Stimulated activated naive B cell treated with anti-CD40 and anti-IgM and Interleukin-4, amounts not matched to agents 10 μg/mL and 1 μg/mL and 100 μg/mL, for 72 hours (primary cell): ENCODE results near the gene NCBP1.

Experiments used
- ATAC-seq, 2 donors: fragments of 150-1000 bp; cut with Tn5 transposase; replicated peaks; 2 replicates each; pipeline ENCODE4 v1.10.0; 2021; ENCODE audit warnings: moderate library complexity in 1 of 2
- DNase-seq: peaks from one replicate; pipeline ENCODE4 v3.0.0; 2021
- H3K27ac Mint-ChIP-seq: one replicate; pipeline ENCODE4 v1.8.0; 2022; ENCODE audit warnings: mild to moderate bottlenecking, mixed read lengths
- H3K27me3 Mint-ChIP-seq, 2 donors: one replicate each; pipeline ENCODE4 v1.8.0; 2022; ENCODE audit warnings: mixed read lengths in 2 of 2
- H3K36me3 Mint-ChIP-seq, 2 donors: one replicate each; pipeline ENCODE4 v1.8.0; 2022; ENCODE audit warnings: mixed read lengths in 2 of 2, mild to moderate bottlenecking in 1 of 2
- H3K4me1 Mint-ChIP-seq, 2 donors: one replicate each; pipeline ENCODE4 v1.8.0; 2022; ENCODE audit warnings: mixed read lengths in 2 of 2, mild to moderate bottlenecking in 1 of 2
- H3K4me3 Mint-ChIP-seq, 2 donors: one replicate each; pipeline ENCODE4 v1.8.0; 2022; ENCODE audit warnings: mild to moderate bottlenecking in 2 of 2, mixed read lengths in 2 of 2, moderate library complexity in 1 of 2
- H3K9me3 Mint-ChIP-seq, 2 donors: one replicate each; pipeline ENCODE4 v1.8.0; 2022; ENCODE audit warnings: mixed read lengths in 2 of 2, mild to moderate bottlenecking in 1 of 2

NCBP1 gene

GRCh38 chr9:97635026-97635425 is 1.4 kb downstream of the NCBP1 start:
- Mint-ChIP-seq H3K9me3 (no peaks in the 10 kb centered on the region), H3K36me3 (peaks cover 14 to 23% of the 10 kb centered on the region in 2 donors), H3K27me3 (no peaks in the 10 kb centered on the region), H3K4me3 (peak overlapping the region; percentile 89 to 92), H3K27ac (no peak overlapping the region), H3K4me1 (peaks cover 28 to 60% of the 10 kb centered on the region in 2 donors)
- DNase-seq = no peak
- no peak for ATAC-seq

GRCh38 chr9:97636903-97637302 is 3.3 kb downstream of the NCBP1 start:
- DNase-seq (no peak), ATAC-seq (no peak)
- no peaks in the 10 kb centered on the region for H3K9me3 Mint-ChIP-seq
- no peaks in the 10 kb centered on the region for H3K27me3 Mint-ChIP-seq
- H3K4me1 Mint-ChIP-seq = peaks cover 26 to 60% of the 10 kb centered on the region in 2 donors
- H3K27ac Mint-ChIP-seq = no peak overlapping the region
- peak overlapping the region in 1 of 2 donors; percentile 3 for H3K4me3 Mint-ChIP-seq
- H3K36me3 Mint-ChIP-seq = peaks cover 16 to 22% of the 10 kb centered on the region in 2 donors

- H3K4me3 Mint-ChIP-seq = no peak overlapping the region
- H3K36me3 Mint-ChIP-seq = peaks cover 19 to 26% of the 10 kb centered on the region in 2 donors
- ATAC-seq (no peak), DNase-seq (no peak)
- peaks cover 29 to 54% of the 10 kb centered on the region in 2 donors for H3K4me1 Mint-ChIP-seq
- H3K27ac Mint-ChIP-seq = no peak overlapping the region
- no peaks in the 10 kb centered on the region for H3K27me3 Mint-ChIP-seq
- H3K9me3 Mint-ChIP-seq = no peaks in the 10 kb centered on the region
Measured at GRCh38 chr9:97638666-97639065, 5.0 kb downstream of the NCBP1 start.

GRCh38 chr9:97640325-97640724 is 6.7 kb downstream of the NCBP1 start:
- DNase-seq (no peak), ATAC-seq (no peak)
- Mint-ChIP-seq H3K27me3 (no peaks in the 10 kb centered on the region), H3K4me3 (no peak overlapping the region), H3K9me3 (no peaks in the 10 kb centered on the region), H3K36me3 (peaks cover 17 to 27% of the 10 kb centered on the region in 2 donors), H3K27ac (no peak overlapping the region), H3K4me1 (peaks cover 27 to 42% of the 10 kb centered on the region in 2 donors)

- Mint-ChIP-seq H3K4me3 (no peak overlapping the region), H3K27ac (no peak overlapping the region), H3K27me3 (no peaks in the 10 kb centered on the region), H3K4me1 (peaks cover under 1 to 5% of the 10 kb centered on the region in 2 donors), H3K9me3 (no peaks in the 10 kb centered on the region), H3K36me3 (peaks cover 12 to 18% of the 10 kb centered on the region in 2 donors)
- ATAC-seq (no peak), DNase-seq (no peak)
Measured at GRCh38 chr9:97645720-97646119, 12.1 kb downstream of the NCBP1 start.

- Mint-ChIP-seq H3K36me3 (peaks cover 17 to 27% of the 10 kb centered on the region in 2 donors), H3K27ac (no peak overlapping the region), H3K4me3 (no peak overlapping the region), H3K4me1 (peaks cover 0 to 5% of the 10 kb centered on the region in 2 donors), H3K27me3 (no peaks in the 10 kb centered on the region), H3K9me3 (no peaks in the 10 kb centered on the region)
- ATAC-seq (no peak), DNase-seq (no peak)
Measured at GRCh38 chr9:97647996-97648395, 14.4 kb downstream of the NCBP1 start.

- no peak for DNase-seq
- no peak for ATAC-seq
- H3K27me3 Mint-ChIP-seq = no peaks in the 10 kb centered on the region
- no peak overlapping the region for H3K27ac Mint-ChIP-seq
- no peaks in the 10 kb centered on the region for H3K9me3 Mint-ChIP-seq
- H3K4me3 Mint-ChIP-seq = no peak overlapping the region
- H3K4me1 Mint-ChIP-seq = no peaks in the 10 kb centered on the region
- peaks cover 31 to 43% of the 10 kb centered on the region in 2 donors for H3K36me3 Mint-ChIP-seq
Measured at GRCh38 chr9:97651646-97652045, 18.0 kb downstream of the NCBP1 start.

GRCh38 chr9:97658707-97659106 is 25.1 kb downstream of the NCBP1 start:
- H3K27ac Mint-ChIP-seq = no peak overlapping the region
- peaks cover 5 to 15% of the 10 kb centered on the region in 2 donors for H3K4me1 Mint-ChIP-seq
- H3K4me3 Mint-ChIP-seq = no peak overlapping the region
- peaks cover 44 to 61% of the 10 kb centered on the region in 2 donors for H3K36me3 Mint-ChIP-seq
- ATAC-seq (no peak), DNase-seq (no peak)
- no peaks in the 10 kb centered on the region for H3K9me3 Mint-ChIP-seq
- no peaks in the 10 kb centered on the region for H3K27me3 Mint-ChIP-seq

- peaks cover 5 to 20% of the 10 kb centered on the region in 2 donors for H3K4me1 Mint-ChIP-seq
- no peaks in the 10 kb centered on the region for H3K27me3 Mint-ChIP-seq
- H3K9me3 Mint-ChIP-seq = no peaks in the 10 kb centered on the region
- H3K27ac Mint-ChIP-seq = peak overlapping the region; percentile 10
- no peak for DNase-seq
- H3K36me3 Mint-ChIP-seq = peaks cover 44 to 66% of the 10 kb centered on the region in 2 donors
- ATAC-seq = no peak
- no peak overlapping the region for H3K4me3 Mint-ChIP-seq
Measured at GRCh38 chr9:97659771-97660170, 26.1 kb downstream of the NCBP1 start.

GRCh38 chr9:97660340-97660739 is 26.7 kb downstream of the NCBP1 start:
- H3K27ac Mint-ChIP-seq = no peak overlapping the region

GRCh38 chr9:97660847-97661246 is 27.2 kb downstream of the NCBP1 start:
- no peak overlapping the region for H3K4me3 Mint-ChIP-seq
- H3K27ac Mint-ChIP-seq = no peak overlapping the region
- ATAC-seq = no peak
- H3K4me1 Mint-ChIP-seq = peaks cover 5 to 20% of the 10 kb centered on the region in 2 donors
- H3K9me3 Mint-ChIP-seq = no peaks in the 10 kb centered on the region
- H3K36me3 Mint-ChIP-seq = peaks cover 42 to 58% of the 10 kb centered on the region in 2 donors
- DNase-seq = no peak
- H3K27me3 Mint-ChIP-seq = no peaks in the 10 kb centered on the region

More at GRCh38 chr9:97660340-97660739, 26.7 kb downstream of the NCBP1 start:
- DNase-seq (no peak), ATAC-seq (no peak)
- Mint-ChIP-seq H3K4me1 (peaks cover 5 to 20% of the 10 kb centered on the region in 2 donors), H3K4me3 (no peak overlapping the region), H3K36me3 (peaks cover 42 to 63% of the 10 kb centered on the region in 2 donors), H3K27me3 (no peaks in the 10 kb centered on the region), H3K9me3 (no peaks in the 10 kb centered on the region)

GRCh38 chr9:97665742-97666141 is 32.1 kb downstream of the NCBP1 start:
- H3K9me3 Mint-ChIP-seq = no peaks in the 10 kb centered on the region

GRCh38 chr9:97666907-97667686 is 33.5 kb downstream of the NCBP1 start:
- no peaks in the 10 kb centered on the region for H3K27me3 Mint-ChIP-seq
- ATAC-seq (no peak), DNase-seq (no peak)
- peaks cover 7 to 18% of the 10 kb centered on the region in 2 donors for H3K4me1 Mint-ChIP-seq
- peaks cover 30 to 44% of the 10 kb centered on the region in 2 donors for H3K36me3 Mint-ChIP-seq
- no peak overlapping the region for H3K4me3 Mint-ChIP-seq
- peak overlapping the region; percentile 38 for H3K27ac Mint-ChIP-seq
- H3K9me3 Mint-ChIP-seq = no peaks in the 10 kb centered on the region

More at GRCh38 chr9:97665742-97666141, 32.1 kb downstream of the NCBP1 start:
- no peak overlapping the region for H3K27ac Mint-ChIP-seq
- peaks cover 5 to 18% of the 10 kb centered on the region in 2 donors for H3K4me1 Mint-ChIP-seq
- H3K36me3 Mint-ChIP-seq = peaks cover 30 to 45% of the 10 kb centered on the region in 2 donors
- ATAC-seq (no peak), DNase-seq (no peak)
- no peaks in the 10 kb centered on the region for H3K27me3 Mint-ChIP-seq
- no peak overlapping the region for H3K4me3 Mint-ChIP-seq

- no peak for DNase-seq
- H3K36me3 Mint-ChIP-seq = peaks cover 30 to 45% of the 10 kb centered on the region in 2 donors
- H3K4me1 Mint-ChIP-seq = peaks cover 7 to 18% of the 10 kb centered on the region in 2 donors
- peak in 1 of 2 donors; percentile 38 for ATAC-seq
- peak overlapping the region; percentile 79 for H3K27ac Mint-ChIP-seq
- H3K27me3 Mint-ChIP-seq = no peaks in the 10 kb centered on the region
- no peak overlapping the region for H3K4me3 Mint-ChIP-seq
- H3K9me3 Mint-ChIP-seq = no peaks in the 10 kb centered on the region
Measured at GRCh38 chr9:97668485-97668884, 34.9 kb downstream of the NCBP1 start.

- H3K36me3 Mint-ChIP-seq = peaks cover 27 to 43% of the 10 kb centered on the region in 2 donors
- no peak overlapping the region for H3K4me3 Mint-ChIP-seq
- H3K4me1 Mint-ChIP-seq = peaks cover 7 to 13% of the 10 kb centered on the region in 2 donors
- no peak for DNase-seq
- peak overlapping the region; percentile 31 for H3K27ac Mint-ChIP-seq
- no peak for ATAC-seq
- no peaks in the 10 kb centered on the region for H3K9me3 Mint-ChIP-seq
- no peaks in the 10 kb centered on the region for H3K27me3 Mint-ChIP-seq
Measured at GRCh38 chr9:97670586-97670985, 37.0 kb downstream of the NCBP1 start.
